ENCODE measurements around the gene JARID2.
A peak's percentile ranks its signal among the peaks of the same experiment; 100 is the strongest.
"Not testable (repeated sequence)": the region's sequence is repeated elsewhere in the genome, so short reads cannot be mapped to it uniquely, and the experiment has no call there.

JARID2 gene

GRCh38 chr6:15293674-15294073 lies 47.8 kb downstream of the JARID2 start:
- DNase-seq (ENCODE audit: low read depth) = no peak
- TF ChIP-seq MAX (IDR thresholded peaks at IDR 0.05; ENCODE audit: low read depth, low read length) (no peak), MYC (IDR thresholded peaks at IDR 0.05; ENCODE audit: low read depth, low read length) (no peak), POLR2A (IDR thresholded peaks at IDR 0.05; ENCODE audit: extremely low read depth, insufficient read length) (no peak), CTCF (IDR thresholded peaks at IDR 0.05; ENCODE audit: low read depth, low read length) (no peak)
- no peak overlapping the region for H3K4me3 ChIP-seq (ENCODE audit: low read depth, low read length)

GRCh38 chr6:15294504-15294903 lies 48.6 kb downstream of the JARID2 start:
- H3K4me3 ChIP-seq (ENCODE audit: low read depth, low read length) = no peak overlapping the region
- TF ChIP-seq POLR2A (IDR thresholded peaks at IDR 0.05; ENCODE audit: extremely low read depth, insufficient read length) (no peak), MYC (IDR thresholded peaks at IDR 0.05; ENCODE audit: low read depth, low read length) (no peak), MAX (IDR thresholded peaks at IDR 0.05; ENCODE audit: low read depth, low read length) (no peak), CTCF (IDR thresholded peaks at IDR 0.05; ENCODE audit: low read depth, low read length) (no peak)
- DNase-seq (ENCODE audit: low read depth) = no peak

- TF ChIP-seq CTCF (IDR thresholded peaks at IDR 0.05; ENCODE audit: low read depth, low read length) (no peak), MYC (IDR thresholded peaks at IDR 0.05; ENCODE audit: low read depth, low read length) (no peak), POLR2A (IDR thresholded peaks at IDR 0.05; ENCODE audit: extremely low read depth, insufficient read length) (no peak), MAX (IDR thresholded peaks at IDR 0.05; ENCODE audit: low read depth, low read length) (no peak)
- no peak for DNase-seq (ENCODE audit: low read depth)
- H3K4me3 ChIP-seq (ENCODE audit: low read depth, low read length) = no peak overlapping the region
Measured at GRCh38 chr6:15296249-15296648, 50.4 kb downstream of the JARID2 start.

GRCh38 chr6:15296735-15297134 lies 50.9 kb downstream of the JARID2 start:
- DNase-seq (ENCODE audit: low read depth) = peak; percentile 56
- no peak overlapping the region for H3K4me3 ChIP-seq (ENCODE audit: low read depth, low read length)
- TF ChIP-seq POLR2A (IDR thresholded peaks at IDR 0.05; ENCODE audit: extremely low read depth, insufficient read length) = no peak
- TF ChIP-seq MAX (IDR thresholded peaks at IDR 0.05; ENCODE audit: low read depth, low read length) = no peak
- no peak for TF ChIP-seq CTCF (IDR thresholded peaks at IDR 0.05; ENCODE audit: low read depth, low read length)
- TF ChIP-seq MYC (IDR thresholded peaks at IDR 0.05; ENCODE audit: low read depth, low read length) = no peak

- not testable (repeated sequence) for H3K4me3 ChIP-seq (ENCODE audit: low read depth, low read length); DNase-seq (ENCODE audit: low read depth)
Measured at GRCh38 chr6:15297167-15297566, 51.3 kb downstream of the JARID2 start.

- TF ChIP-seq CTCF (IDR thresholded peaks at IDR 0.05; ENCODE audit: low read depth, low read length) (no peak), MYC (IDR thresholded peaks at IDR 0.05; ENCODE audit: low read depth, low read length) (no peak), MAX (IDR thresholded peaks at IDR 0.05; ENCODE audit: low read depth, low read length) (no peak), POLR2A (IDR thresholded peaks at IDR 0.05; ENCODE audit: extremely low read depth, insufficient read length) (no peak)
- DNase-seq (ENCODE audit: low read depth) = peak; percentile 59
- H3K4me3 ChIP-seq (ENCODE audit: low read depth, low read length) = no peak overlapping the region
Measured at GRCh38 chr6:15297895-15298590, 52.2 kb downstream of the JARID2 start.

All from NB4 (cell line).